GM18868 (cell line): Measurements from ENCODE around the gene GLB1L2.

Experiments used
- ATAC-seq: cut with Tn5 transposase; IDR thresholded peaks from one replicate; pipeline ENCODE4 v1.9.1; 2021; ENCODE audit warnings: mild to moderate bottlenecking, moderate library complexity; ENCODE audit not compliant: unreplicated experiment

GLB1L2 gene

GRCh38 chr11:134364261-134364660, 32.5 kb downstream of the GLB1L2 start:
- ATAC-seq = no peak

- no peak for ATAC-seq
These were observed 33.5 kb downstream of the GLB1L2 start for GRCh38 chr11:134365011-134365925.

GRCh38 chr11:134366254-134366653, 34.5 kb downstream of the GLB1L2 start:
- ATAC-seq = no peak

DNA sequence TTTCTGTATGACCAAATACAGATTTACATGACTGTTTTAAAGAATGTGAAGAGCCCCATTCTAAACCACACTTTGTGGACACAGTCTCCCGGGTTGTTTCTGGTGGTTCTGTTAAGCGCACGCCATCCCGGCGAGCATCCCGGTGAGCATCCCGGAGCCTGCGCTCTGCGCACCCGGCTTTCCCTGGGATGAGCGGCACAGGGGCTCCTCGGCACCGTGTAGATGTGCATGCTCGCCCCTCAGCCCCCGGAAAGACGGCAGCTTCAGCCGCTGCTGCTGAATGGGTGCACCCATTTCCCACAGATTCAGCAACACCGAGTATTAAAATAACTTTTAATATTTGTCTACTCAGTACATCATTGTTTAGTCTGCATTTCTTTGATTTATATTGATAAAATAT, 36.0 kb downstream of the GLB1L2 start:
- ATAC-seq = no peak

GRCh38 chr11:134369656-134370525, 38.1 kb downstream of the GLB1L2 start:
- ATAC-seq = no peak

GRCh38 chr11:134370526-134371435, 39.0 kb downstream of the GLB1L2 start:
- no peak for ATAC-seq

DNA sequence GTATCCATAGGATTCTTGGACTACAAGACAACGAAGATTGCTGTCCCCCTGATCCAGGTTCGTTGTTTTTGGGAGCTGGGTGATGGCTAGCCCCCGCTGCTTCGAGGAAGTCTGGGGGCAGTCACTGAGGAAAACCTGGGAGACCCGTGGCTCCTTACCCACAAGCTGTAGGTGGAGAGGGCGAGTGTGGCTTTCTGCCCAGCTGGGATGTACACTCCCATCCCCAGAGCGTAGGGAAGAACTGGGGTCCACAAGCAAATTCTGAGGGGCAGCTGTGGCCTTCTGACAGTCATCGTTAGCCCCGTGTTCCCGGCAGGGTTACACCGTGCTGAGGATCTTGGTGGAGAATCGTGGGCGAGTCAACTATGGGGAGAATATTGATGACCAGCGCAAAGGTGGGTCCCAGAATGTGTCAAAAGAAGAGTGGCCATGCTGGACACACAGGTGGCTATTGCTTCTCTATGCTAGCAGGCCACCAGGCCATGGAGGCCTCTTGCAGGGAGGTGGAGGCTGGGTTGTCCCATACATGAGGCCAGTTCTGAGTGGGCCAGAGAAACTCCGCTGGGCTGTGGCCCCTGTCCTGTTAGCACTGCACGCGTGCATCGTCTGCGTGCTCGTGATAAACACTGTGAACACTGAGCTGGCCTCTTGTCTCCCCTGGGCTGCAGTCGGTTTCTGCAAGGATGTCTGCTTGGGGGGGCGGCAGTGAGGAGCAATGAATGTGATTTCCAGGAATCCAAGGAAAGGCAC, 39.8 kb downstream of the GLB1L2 start:
- no peak for ATAC-seq

GRCh38 chr11:134372536-134372935, 40.7 kb downstream of the GLB1L2 start:
- ATAC-seq = no peak

GRCh38 chr11:134372961-134373360, 41.2 kb downstream of the GLB1L2 start:
- no peak for ATAC-seq

DNA sequence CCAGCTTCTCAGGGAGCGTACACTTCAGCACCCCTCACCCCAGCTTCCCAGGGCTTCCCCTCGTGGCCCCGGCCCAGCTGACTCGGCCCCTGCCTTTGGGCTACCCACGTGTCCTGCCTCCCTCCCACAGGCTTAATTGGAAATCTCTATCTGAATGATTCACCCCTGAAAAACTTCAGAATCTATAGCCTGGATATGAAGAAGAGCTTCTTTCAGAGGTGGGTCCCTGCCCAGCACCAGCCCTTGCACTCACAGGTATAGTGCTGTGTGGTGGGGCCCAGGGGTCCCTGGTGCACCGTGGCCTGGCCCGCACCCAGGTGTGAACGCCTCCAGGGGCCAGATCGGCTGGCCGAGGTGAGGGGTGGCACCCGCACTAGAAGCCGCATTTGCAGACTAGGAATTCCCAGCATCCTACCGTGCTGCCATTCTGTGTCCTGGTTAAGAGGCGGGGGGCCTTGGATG, 41.8 kb downstream of the GLB1L2 start:
- ATAC-seq = no peak

DNA sequence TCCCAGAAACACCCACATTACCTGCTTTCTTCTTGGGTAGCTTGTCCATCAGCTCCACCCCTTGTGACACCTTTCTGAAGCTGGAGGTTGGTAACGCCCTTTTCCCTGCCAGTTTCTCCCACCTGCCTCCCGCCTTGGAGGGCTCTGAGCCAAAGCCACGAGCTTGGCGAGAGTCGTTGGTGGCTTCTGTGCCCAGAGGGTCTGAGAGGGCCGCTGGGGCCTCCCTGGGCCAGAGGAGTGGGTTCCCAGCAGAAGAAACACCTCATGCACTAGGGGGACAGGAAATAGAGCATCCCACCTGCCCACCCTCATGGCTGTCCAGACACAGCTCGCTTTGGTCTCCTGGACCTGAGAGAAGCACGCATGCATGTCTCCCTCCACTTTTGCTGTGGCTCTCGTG, 42.4 kb downstream of the GLB1L2 start:
- no peak for ATAC-seq

DNA sequence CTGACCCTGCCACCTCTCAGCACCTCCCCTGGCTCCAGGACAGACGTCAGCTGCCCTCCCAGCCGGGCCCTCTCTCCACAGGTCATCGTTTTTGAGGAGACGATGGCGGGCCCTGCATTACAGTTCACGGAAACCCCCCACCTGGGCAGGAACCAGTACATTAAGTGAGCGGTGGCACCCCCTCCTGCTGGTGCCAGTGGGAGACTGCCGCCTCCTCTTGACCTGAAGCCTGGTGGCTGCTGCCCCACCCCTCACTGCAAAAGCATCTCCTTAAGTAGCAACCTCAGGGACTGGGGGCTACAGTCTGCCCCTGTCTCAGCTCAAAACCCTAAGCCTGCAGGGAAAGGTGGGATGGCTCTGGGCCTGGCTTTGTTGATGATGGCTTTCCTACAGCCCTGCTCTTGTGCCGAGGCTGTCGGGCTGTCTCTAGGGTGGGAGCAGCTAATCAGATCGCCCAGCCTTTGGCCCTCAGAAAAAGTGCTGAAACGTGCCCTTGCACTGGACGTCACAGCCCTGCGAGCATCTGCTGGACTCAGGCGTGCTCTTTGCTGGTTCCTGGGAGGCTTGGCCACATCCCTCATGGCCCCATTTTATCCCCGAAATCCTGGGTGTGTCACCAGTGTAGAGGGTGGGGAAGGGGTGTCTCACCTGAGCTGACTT, 43.2 kb downstream of the GLB1L2 start:
- no peak for ATAC-seq

- ATAC-seq = no peak
These were observed 44.5 kb downstream of the GLB1L2 start for GRCh38 chr11:134376150-134376921.

- ATAC-seq = no peak
These were observed 46.1 kb downstream of the GLB1L2 start for GRCh38 chr11:134377876-134378275.

GRCh38 chr11:134379241-134379640, 47.5 kb downstream of the GLB1L2 start:
- no peak for ATAC-seq

DNA sequence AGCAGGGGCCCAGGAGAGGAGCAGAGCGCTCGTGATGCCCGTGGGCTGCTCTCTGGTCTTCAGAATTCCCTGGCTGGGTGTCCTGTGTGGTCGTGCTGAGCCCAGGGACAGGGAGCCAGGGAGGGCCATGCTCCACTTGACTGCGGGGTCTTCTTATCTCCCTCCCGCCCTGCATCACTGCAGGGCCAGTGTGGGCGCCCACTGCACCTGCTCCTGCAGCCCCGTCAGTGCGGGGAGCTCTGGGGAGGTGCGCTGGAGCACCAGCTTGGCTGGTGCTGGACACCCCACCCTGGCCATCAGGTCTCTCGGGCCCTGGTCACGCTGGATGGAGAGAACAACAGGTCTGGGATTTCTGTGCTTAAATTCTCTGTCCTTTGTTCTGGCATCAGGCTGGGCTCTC, 48.4 kb downstream of the GLB1L2 start:
- no peak for ATAC-seq

GRCh38 chr11:134380785-134381184, 49.0 kb downstream of the GLB1L2 start:
- ATAC-seq = no peak

DNA sequence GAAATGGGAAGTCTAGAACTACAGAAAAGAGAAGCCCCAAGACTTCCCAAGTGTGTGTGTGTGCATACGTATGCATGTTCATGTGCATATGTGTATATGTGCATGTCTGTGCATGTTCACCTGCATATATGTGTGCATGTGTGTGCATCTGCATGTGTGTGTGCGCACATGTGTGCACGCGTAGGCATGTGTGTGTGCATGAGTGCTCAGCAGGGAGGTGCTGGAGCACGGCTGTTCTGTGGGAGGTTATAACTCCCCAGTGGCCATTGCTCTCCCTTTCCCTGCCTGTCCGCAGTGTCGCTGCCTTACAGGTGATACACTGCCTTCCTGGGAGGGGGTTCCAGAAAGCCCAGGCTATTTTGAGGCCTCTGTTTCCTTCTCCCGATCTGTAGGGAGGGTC, 50.5 kb downstream of the GLB1L2 start:
- no peak for ATAC-seq

- no peak for ATAC-seq
These were observed 51.0 kb downstream of the GLB1L2 start for GRCh38 chr11:134382830-134383229.
